Gastrocnemius medialis (tissue), 4 donors: Measurements from ENCODE around the gene ADORA2B.

Experiments
- POLR2A ChIP-seq, 2 donors: fragments of 450-650 bp; IDR thresholded peaks; one replicate each; pipeline ENCODE4 v1.6.1; 2017; ENCODE audit warnings: antibody characterized with exemption in 2 of 2, mild to moderate bottlenecking in 2 of 2, moderate library complexity in 2 of 2
- TF ChIP-seq, protein P1 (sequence below), 5 experiments: fragments of 450-650 bp in 3 of 5; fragments of 200-600 bp in 2 of 5; sonication (generic) in 2 of 5; IDR thresholded peaks in 4 of 5; conservative IDR thresholded peaks in 1 of 5; 1 replicate in 4 of 5; 2 replicates in 1 of 5; pipeline ENCODE4 v1.5.1; 2016 to 2019; ENCODE audit warnings: antibody characterized with exemption in 5 of 5, mild to moderate bottlenecking in 3 of 5, moderate library complexity in 3 of 5

DNA sequence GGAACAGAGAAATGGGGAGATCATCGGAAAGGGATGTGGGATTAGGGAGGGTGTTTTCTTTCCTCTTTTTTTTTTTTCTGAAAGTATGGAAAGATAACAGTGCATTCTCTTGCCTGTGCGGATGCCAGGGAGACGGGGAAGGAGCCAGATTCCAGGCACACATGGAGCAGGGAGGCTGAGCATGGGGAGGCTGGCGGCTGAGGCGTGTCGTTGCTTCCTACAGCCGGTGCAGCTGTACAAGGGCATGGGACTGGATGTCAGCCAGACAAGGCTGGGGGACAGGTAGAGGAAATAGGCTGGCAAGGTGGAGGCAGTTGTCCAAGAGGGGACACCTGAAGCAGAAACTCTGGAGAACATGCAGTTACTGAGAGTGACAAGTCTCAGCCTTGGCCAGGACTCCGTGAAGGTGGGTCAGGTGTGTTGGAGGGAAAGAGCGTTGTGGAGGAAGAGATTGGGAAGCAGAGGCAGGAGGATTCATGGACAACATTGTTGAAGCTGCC is 16.6 kb upstream of the ADORA2B start:
- TF ChIP-seq, protein P1, sequence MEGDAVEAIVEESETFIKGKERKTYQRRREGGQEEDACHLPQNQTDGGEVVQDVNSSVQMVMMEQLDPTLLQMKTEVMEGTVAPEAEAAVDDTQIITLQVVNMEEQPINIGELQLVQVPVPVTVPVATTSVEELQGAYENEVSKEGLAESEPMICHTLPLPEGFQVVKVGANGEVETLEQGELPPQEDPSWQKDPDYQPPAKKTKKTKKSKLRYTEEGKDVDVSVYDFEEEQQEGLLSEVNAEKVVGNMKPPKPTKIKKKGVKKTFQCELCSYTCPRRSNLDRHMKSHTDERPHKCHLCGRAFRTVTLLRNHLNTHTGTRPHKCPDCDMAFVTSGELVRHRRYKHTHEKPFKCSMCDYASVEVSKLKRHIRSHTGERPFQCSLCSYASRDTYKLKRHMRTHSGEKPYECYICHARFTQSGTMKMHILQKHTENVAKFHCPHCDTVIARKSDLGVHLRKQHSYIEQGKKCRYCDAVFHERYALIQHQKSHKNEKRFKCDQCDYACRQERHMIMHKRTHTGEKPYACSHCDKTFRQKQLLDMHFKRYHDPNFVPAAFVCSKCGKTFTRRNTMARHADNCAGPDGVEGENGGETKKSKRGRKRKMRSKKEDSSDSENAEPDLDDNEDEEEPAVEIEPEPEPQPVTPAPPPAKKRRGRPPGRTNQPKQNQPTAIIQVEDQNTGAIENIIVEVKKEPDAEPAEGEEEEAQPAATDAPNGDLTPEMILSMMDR (IDR thresholded peaks at IDR 0.05 in 4 of 5, conservative IDR thresholded peaks at IDR 0.05 in 1 of 5), result no peak
- TF ChIP-seq POLR2A (IDR thresholded peaks at IDR 0.05), result no peak
